COLO829 (cell line): Measurements from ENCODE around the gene CFAP57.

Source experiments
- DNase-seq: peaks from one replicate; pipeline ENCODE4 v3.0.0; 2012; ENCODE audit warnings: low spot score

CFAP57 gene

GRCh38 chr1:43255438-43256210 lies 83.5 kb downstream of the CFAP57 start:
- no peak for DNase-seq

- DNase-seq: no peak
These were observed 84.8 kb downstream of the CFAP57 start for GRCh38 chr1:43256675-43257570.

GRCh38 chr1:43258370-43258769 lies 86.2 kb downstream of the CFAP57 start:
- DNase-seq: no peak

- DNase-seq: no peak
These were observed 93.3 kb downstream of the CFAP57 start for GRCh38 chr1:43265431-43265830.

GRCh38 chr1:43266881-43267280 lies 94.8 kb downstream of the CFAP57 start:
- no peak for DNase-seq

- DNase-seq: no peak
These were observed 95.2 kb downstream of the CFAP57 start for GRCh38 chr1:43267291-43267805.

GRCh38 chr1:43267818-43268425 lies 95.8 kb downstream of the CFAP57 start:
- DNase-seq: no peak

- no peak for DNase-seq
These were observed 97.7 kb downstream of the CFAP57 start, which contains the start of gene TMEM125 for GRCh38 chr1:43269627-43270375. Gene TMEM125, plus strand, starts transcription at chr1:43269983. Its CDS starts 2,740 bp downstream, at chr1:43272723.

- no peak for DNase-seq
These were observed 98.4 kb downstream of the CFAP57 start for GRCh38 chr1:43270421-43271095.

GRCh38 chr1:43271186-43272118 lies 99.3 kb downstream of the CFAP57 start:
- no peak for DNase-seq

- no peak for DNase-seq
These were observed 100.0 kb downstream of the CFAP57 start for GRCh38 chr1:43272161-43272560.

GRCh38 chr1:43272576-43273571 lies 100.7 kb downstream of the CFAP57 start:
- no peak for DNase-seq

- DNase-seq: no peak
These were observed 101.6 kb downstream of the CFAP57 start for GRCh38 chr1:43273708-43274107.

GRCh38 chr1:43274125-43274803 lies 102.1 kb downstream of the CFAP57 start:
- no peak for DNase-seq

GRCh38 chr1:43274804-43275180 lies 102.7 kb downstream of the CFAP57 start:
- DNase-seq: no peak

GRCh38 chr1:43275826-43276620 lies 103.9 kb downstream of the CFAP57 start:
- no peak for DNase-seq

GRCh38 chr1:43276673-43277072 lies 104.5 kb downstream of the CFAP57 start:
- DNase-seq: no peak
